GDM1 (cell line): ENCODE measurements around the gene B4GALT3.

Experiments used
- DNase-seq: peaks from one replicate; lab custom pipeline; 2025; lab: John Stamatoyannopoulos, UW

The B4GALT3 gene

GRCh38 chr1:161128591-161129420 lies 48.5 kb downstream of the B4GALT3 start:
- no peak for DNase-seq

- no peak for DNase-seq
These were observed 49.7 kb downstream of the B4GALT3 start for GRCh38 chr1:161127649-161128048.

DNA sequence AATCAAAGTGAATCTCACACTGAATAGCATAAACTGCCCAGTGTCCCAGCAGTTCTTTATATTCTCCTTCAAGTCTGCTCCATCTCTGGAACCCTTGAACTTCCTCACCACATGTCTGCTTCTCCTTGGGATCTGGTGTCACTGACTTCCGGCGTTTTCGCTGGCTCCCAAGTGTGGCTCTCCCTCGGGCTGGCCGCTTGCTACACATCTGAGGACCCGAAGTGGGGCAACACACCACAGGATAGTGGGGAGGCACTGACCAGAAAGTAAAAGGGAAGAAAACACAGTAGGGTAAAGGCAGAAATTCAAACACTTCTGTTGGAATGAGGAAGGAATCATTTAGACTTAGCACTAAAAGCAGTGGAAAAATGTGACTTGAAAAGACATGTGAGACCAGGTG lies 54.3 kb downstream of the B4GALT3 start:
- DNase-seq: no peak

- no peak for DNase-seq
These were observed 55.5 kb downstream of the B4GALT3 start for GRCh38 chr1:161121834-161122233.
